ENCODE data around the gene TNRC18.

- no peak for TF ChIP-seq CTCF (IDR thresholded peaks at IDR 0.05)
- no peak for TF ChIP-seq POLR2A (IDR thresholded peaks at IDR 0.05)
Measured at GRCh38 chr7:5356751-5357119, 66.9 kb downstream of the TNRC18 start.

Data from Peyer's patch (tissue), 4 donors.